Measurements from ENCODE around the gene SCUBE1. TPM values are rescaled to one million over a fixed set of nuclear protein-coding genes. Genes with fewer than 3 reads are reported as not detected.

Gene SCUBE1
- total and polyA plus RNA-seq, 10 of the 15 experiments (the other 5 are each of a cell fraction or from before 2014, with no cell fraction given): not detected

- ATAC-seq (no peak), DNase-seq (ENCODE audit: low read depth, low spot score) (no peak), FAIRE-seq (no peak)
- in situ Hi-C loops (cut with MboI): no loop called here
- Histone ChIP-seq H3K27ac (ENCODE audit: control insufficient read depth, insufficient read depth) (no peak overlapping the region), H3K36me3 (ENCODE audit: control insufficient read depth in 2 of 2, insufficient read depth in 2 of 2, low read length in 1 of 2) (no peaks in the 10 kb centered on the region), H3K4me3 (no peak overlapping the region), H4K20me1 (ENCODE audit: control insufficient read depth, insufficient read depth) (no peaks in the 10 kb centered on the region), H3K79me2 (ENCODE audit: control insufficient read depth, insufficient read depth, low read length) (no peaks in the 10 kb centered on the region), H3K4me1 (ENCODE audit: control insufficient read depth, insufficient read depth, low read length) (peaks cover 14% of the 10 kb centered on the region), H3K9me3 (replicated peaks; ENCODE audit: control insufficient read depth, insufficient read depth, low read length) (no peaks in the 10 kb centered on the region), H3K9ac (ENCODE audit: control insufficient read depth, insufficient read depth, low read length) (no peak overlapping the region), H3K4me2 (ENCODE audit: control insufficient read depth, insufficient read depth) (no peak overlapping the region), H3K27me3 (replicated peaks in 1 of 2; ENCODE audit: control insufficient read depth in 2 of 2, insufficient read depth in 2 of 2, low read length in 1 of 2) (peaks cover 2 to 4% of the 10 kb centered on the region in 2 experiments; a peak in 3 of 4 replicates), H2AFZ (ENCODE audit: control insufficient read depth, low read depth, low read length) (no peak overlapping the region)
- SMC1A ChIA-PET (ENCODE audit: uncharacterized antibody, unreplicated experiment): interaction anchor here (0.8 kb wide), 2 partner anchors 10 to 111 kb away, joined by 3 to 4 read pairs; no protein-coding TSS in a partner anchor
- no TSS peak for BruUV-seq (replicated peaks)
- POLR2A ChIA-PET: interaction anchor here (0.6 kb wide), 1 partner anchor 619 kb away, joined by 4 read pairs; no protein-coding TSS in a partner anchor
- TF ChIP-seq IRF3 (IDR thresholded peaks at IDR 0.05) (no peak), KAT2A (conservative IDR thresholded peaks at IDR 0.05; ENCODE audit: control insufficient read depth, low read depth, low read length) (no peak), ZSCAN29 (IDR thresholded peaks at IDR 0.05) (no peak), RFX5 (IDR thresholded peaks at IDR 0.05; ENCODE audit: low read depth, low read length) (no peak), SMC3 (IDR thresholded peaks at IDR 0.05; ENCODE audit: borderline replicate concordance, low read length) (no peak), CHD1 (IDR thresholded peaks at IDR 0.05; ENCODE audit: low read depth, low read length) (no peak), SMAD5 (IDR thresholded peaks at IDR 0.05; ENCODE audit: low read depth) (no peak), ATF3 (IDR thresholded peaks at IDR 0.05; ENCODE audit: borderline replicate concordance, extremely low read depth, low read depth, low read length) (no peak), HCFC1 (IDR thresholded peaks at IDR 0.05; ENCODE audit: low read length) (no peak), CBX3 (IDR thresholded peaks at IDR 0.05; ENCODE audit: borderline replicate concordance, low read depth) (no peak), E2F8 (IDR thresholded peaks at IDR 0.05; ENCODE audit: low read depth, partially characterized antibody) (no peak), ZNF622 (IDR thresholded peaks at IDR 0.05) (no peak), HDAC6 (IDR thresholded peaks at IDR 0.05; ENCODE audit: unreplicated experiment) (no peak), DPF2 (IDR thresholded peaks at IDR 0.05) (no peak), CHD2 (IDR thresholded peaks at IDR 0.05; ENCODE audit: borderline replicate concordance, low read depth, low read length) (no peak), IKZF2 (IDR thresholded peaks at IDR 0.05) (no peak), LARP7 (IDR thresholded peaks at IDR 0.05) (no peak), IRF4 (IDR thresholded peaks at IDR 0.05; ENCODE audit: low read depth, low read length) (no peak), NR2C2 (IDR thresholded peaks at IDR 0.05; ENCODE audit: borderline replicate concordance, control insufficient read depth, insufficient read length, low read depth) (no peak)
- RAD21 ChIA-PET (ENCODE audit: unreplicated experiment): interaction anchor here (2.0 kb wide), 1 partner anchor 37 kb away, joined by 5 read pairs; no protein-coding TSS in a partner anchor
- intact Hi-C loops (cut with micrococcal nuclease; ENCODE audit: unreplicated experiment): loop anchor here (5.0 kb wide), 1 partner anchor 37 kb away; no protein-coding TSS in a partner anchor
- CTCF ChIA-PET: interaction anchor here (0.5 to 2.3 kb wide), 6 partner anchors 22 to 648 kb away, joined by 3 to 17 read pairs (median 3); no protein-coding TSS in a partner anchor
- 63% methylated on average over 14 of the region's 14 CpGs for WGBS (ENCODE audit: insufficient coverage, insufficient replicate concordance, low lambda C conversion rate, missing lambda C conversion rate)
Measured at GRCh38 chr22:43269646-43270045, 73.5 kb downstream of the SCUBE1 start.

Measured in GM12878 (cell line).